Gastrocnemius medialis (tissue), 4 donors: ENCODE measurements around the gene ARHGAP24. TPM values are rescaled to one million over a fixed set of nuclear protein-coding genes. Genes with fewer than 3 reads are reported as not detected.
A peak's percentile ranks its signal among the peaks of the same experiment; 100 is the strongest.

Experiments used
- ATAC-seq, 2 donors: fragments of 150-250 bp; one replicate each; pipeline ENCODE4 v1.9.1; 2016
- DNase-seq, 2 donors: peaks; one replicate each; pipeline ENCODE4 v3.0.0-alpha.2; 2019
- H3K27ac ChIP-seq, 4 donors: fragments of 200-600 bp; sonication (generic); 1 replicate in 1 of 4; 2 replicates in 3 of 4; pipeline ENCODE4 v1.5.1; 2016 to 2018; ENCODE audit warnings: mild to moderate bottlenecking in 2 of 4, moderate library complexity in 1 of 4
- H3K27me3 ChIP-seq, 3 donors: fragments of 200-600 bp; sonication (generic) in 2 of 3; 1 replicate in 1 of 3; 2 replicates in 2 of 3; pipeline versions ENCODE4 v1.5.1 to v1.6.0; 2016 to 2019; ENCODE audit warnings: mild to moderate bottlenecking in 1 of 3, moderate library complexity in 1 of 3
- H3K36me3 ChIP-seq, 2 donors: fragments of 200-600 bp; sonication (generic) in 1 of 2; one replicate each; pipeline ENCODE4 v1.5.1; 2017 to 2018
- H3K4me1 ChIP-seq, 2 donors: fragments of 200-600 bp; sonication (generic) in 1 of 2; one replicate each; pipeline ENCODE4 v1.5.1; 2016 to 2017; ENCODE audit warnings: mild to moderate bottlenecking in 2 of 2
- H3K4me3 ChIP-seq, 4 donors: fragments of 200-600 bp; sonication (generic) in 3 of 4; 1 replicate in 1 of 4; 2 replicates in 3 of 4; pipeline ENCODE4 v1.5.1; 2016 to 2019; ENCODE audit warnings: mild to moderate bottlenecking in 2 of 4
- H3K9me3 ChIP-seq, 3 donors: fragments of 200-600 bp; sonication (generic) in 2 of 3; 1 replicate in 1 of 3; 2 replicates in 2 of 3; pipeline ENCODE4 v1.5.1; 2016 to 2019
- POLR2A ChIP-seq, 2 donors: fragments of 450-650 bp; IDR thresholded peaks; one replicate each; pipeline ENCODE4 v1.6.1; 2017; ENCODE audit warnings: antibody characterized with exemption in 2 of 2, mild to moderate bottlenecking in 2 of 2, moderate library complexity in 2 of 2
- in situ Hi-C, 4 donors: fragments of 200-750 bp; cut with MboI; loops; one replicate each; pipeline versions ENCODE4 v1.15.0 to v1.8.0; 2017; ENCODE audit warnings: low sequenced_read_pairs in 4 of 4
- intact Hi-C: fragments of 100-400 bp; cut with DNase I; formaldehyde crosslinking; loops from one replicate; pipeline ENCODE4 v1.15.1; 2023; ENCODE audit warnings: low total_unique reads
- total RNA-seq, 4 donors: library from RNA; depleted of rRNA; stranded (reverse); fragments of >200 nt; gene quantifications; one replicate each; pipeline versions ENCODE4 v1.1.0 to v1.2.3, GENCODE V29; 2016
- TF ChIP-seq, protein P1 (sequence below), 5 experiments: fragments of 450-650 bp in 3 of 5; fragments of 200-600 bp in 2 of 5; sonication (generic) in 2 of 5; IDR thresholded peaks in 4 of 5; conservative IDR thresholded peaks in 1 of 5; 1 replicate in 4 of 5; 2 replicates in 1 of 5; pipeline ENCODE4 v1.5.1; 2016 to 2019; ENCODE audit warnings: antibody characterized with exemption in 5 of 5, mild to moderate bottlenecking in 3 of 5, moderate library complexity in 3 of 5

ARHGAP24 gene
- total RNA-seq, 4 donors from 2014 or later = 2.8 to 7.8 (median 5.3) TPM

DNA sequence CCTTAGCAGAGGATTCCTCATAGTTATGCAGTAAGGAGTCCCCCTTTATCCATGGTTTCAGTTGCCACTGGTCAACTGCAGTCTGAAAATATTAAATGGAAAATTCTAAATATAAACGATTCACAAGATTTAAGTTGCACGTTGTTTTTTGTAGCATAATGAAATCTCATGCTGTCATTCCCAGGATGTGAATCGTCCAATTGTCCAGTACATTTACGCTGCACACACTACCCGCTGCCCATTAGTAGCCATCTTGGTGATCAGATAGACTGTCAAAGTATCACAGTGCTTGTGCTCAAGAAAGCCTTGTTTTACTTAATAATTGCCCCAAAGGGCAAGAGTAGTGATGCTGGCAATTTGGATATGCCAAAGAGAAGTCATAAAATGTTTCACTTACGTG is 450.1 kb downstream of the ARHGAP24 start:
- Histone ChIP-seq H3K27me3 (no peaks in the 10 kb centered on the region), H3K27ac (no peak overlapping the region), H3K4me3 (no peak overlapping the region), H3K36me3 (no peaks in the 10 kb centered on the region), H3K4me1 (peaks cover 6 to 18% of the 10 kb centered on the region in 2 donors), H3K9me3 (no peaks in the 10 kb centered on the region)
- TF ChIP-seq, protein P1, sequence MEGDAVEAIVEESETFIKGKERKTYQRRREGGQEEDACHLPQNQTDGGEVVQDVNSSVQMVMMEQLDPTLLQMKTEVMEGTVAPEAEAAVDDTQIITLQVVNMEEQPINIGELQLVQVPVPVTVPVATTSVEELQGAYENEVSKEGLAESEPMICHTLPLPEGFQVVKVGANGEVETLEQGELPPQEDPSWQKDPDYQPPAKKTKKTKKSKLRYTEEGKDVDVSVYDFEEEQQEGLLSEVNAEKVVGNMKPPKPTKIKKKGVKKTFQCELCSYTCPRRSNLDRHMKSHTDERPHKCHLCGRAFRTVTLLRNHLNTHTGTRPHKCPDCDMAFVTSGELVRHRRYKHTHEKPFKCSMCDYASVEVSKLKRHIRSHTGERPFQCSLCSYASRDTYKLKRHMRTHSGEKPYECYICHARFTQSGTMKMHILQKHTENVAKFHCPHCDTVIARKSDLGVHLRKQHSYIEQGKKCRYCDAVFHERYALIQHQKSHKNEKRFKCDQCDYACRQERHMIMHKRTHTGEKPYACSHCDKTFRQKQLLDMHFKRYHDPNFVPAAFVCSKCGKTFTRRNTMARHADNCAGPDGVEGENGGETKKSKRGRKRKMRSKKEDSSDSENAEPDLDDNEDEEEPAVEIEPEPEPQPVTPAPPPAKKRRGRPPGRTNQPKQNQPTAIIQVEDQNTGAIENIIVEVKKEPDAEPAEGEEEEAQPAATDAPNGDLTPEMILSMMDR (IDR thresholded peaks at IDR 0.05 in 4 of 5, conservative IDR thresholded peaks at IDR 0.05 in 1 of 5) = no peak
- TF ChIP-seq POLR2A (IDR thresholded peaks at IDR 0.05) = no peak
- no peak for ATAC-seq
- no peak for DNase-seq
- in situ Hi-C loops = no loop called here
- intact Hi-C loops = no loop called here

GRCh38 chr4:85928775-85929591 is 454.0 kb downstream of the ARHGAP24 start:
- ATAC-seq (no peak), DNase-seq (no peak)
- H3K27ac ChIP-seq = no peak overlapping the region
- intact Hi-C loops (no loop called here), in situ Hi-C loops (no loop called here)
- TF ChIP-seq, protein P1 (IDR thresholded peaks at IDR 0.05 in 4 of 5, conservative IDR thresholded peaks at IDR 0.05 in 1 of 5) = no peak
- TF ChIP-seq POLR2A (IDR thresholded peaks at IDR 0.05) = no peak
- H3K27me3 ChIP-seq = no peaks in the 10 kb centered on the region
- peaks cover 10 to 22% of the 10 kb centered on the region in 2 donors for H3K4me1 ChIP-seq
- H3K36me3 ChIP-seq = no peaks in the 10 kb centered on the region
- no peak overlapping the region for H3K4me3 ChIP-seq
- no peaks in the 10 kb centered on the region for H3K9me3 ChIP-seq

DNA sequence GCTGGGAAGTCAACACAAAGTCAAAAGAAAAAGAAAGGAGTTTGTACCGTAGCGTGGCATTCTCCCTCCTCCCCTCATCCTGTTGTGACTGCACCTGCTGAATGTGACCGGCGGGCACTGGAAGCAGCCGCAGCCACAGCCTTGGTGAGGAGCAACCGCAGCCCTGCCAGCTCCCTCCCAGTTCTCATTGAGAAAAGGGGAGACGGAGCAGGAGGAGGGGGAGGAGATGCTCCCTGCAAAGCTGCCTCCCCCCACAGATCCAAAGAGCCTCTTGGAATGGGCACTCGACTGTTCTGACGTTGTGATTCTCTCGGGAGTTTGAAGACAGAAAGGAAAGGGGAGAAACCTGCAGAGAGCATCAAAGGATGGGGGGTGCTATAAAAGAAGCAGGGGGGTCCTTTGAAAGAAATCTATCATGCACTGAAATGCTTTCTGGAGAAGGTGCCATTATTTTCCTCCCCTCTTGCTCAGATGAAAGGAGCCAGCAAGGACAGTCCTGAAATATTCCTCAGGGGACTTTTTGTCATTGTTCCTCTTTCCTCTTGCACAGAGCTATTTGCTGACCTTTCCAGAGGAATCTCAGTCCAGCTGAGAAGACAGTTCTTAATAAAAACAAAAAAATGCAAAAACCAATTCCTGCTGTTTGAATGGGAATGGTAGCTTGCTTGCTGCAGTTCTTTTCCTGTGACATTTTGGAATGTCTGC is 455.2 kb downstream of the ARHGAP24 start:
- no peaks in the 10 kb centered on the region for H3K27me3 ChIP-seq
- in situ Hi-C loops (no loop called here), intact Hi-C loops (no loop called here)
- no peak overlapping the region for H3K27ac ChIP-seq
- H3K4me3 ChIP-seq = peak overlapping the region in 2 of 4 donors; percentile 7 to 8
- H3K4me1 ChIP-seq = peaks cover 10 to 22% of the 10 kb centered on the region in 2 donors
- TF ChIP-seq POLR2A (IDR thresholded peaks at IDR 0.05) = no peak
- TF ChIP-seq, protein P1 (IDR thresholded peaks at IDR 0.05 in 4 of 5, conservative IDR thresholded peaks at IDR 0.05 in 1 of 5) = no peak
- no peak for DNase-seq
- no peaks in the 10 kb centered on the region for H3K36me3 ChIP-seq
- no peaks in the 10 kb centered on the region for H3K9me3 ChIP-seq
- ATAC-seq = no peak

DNA sequence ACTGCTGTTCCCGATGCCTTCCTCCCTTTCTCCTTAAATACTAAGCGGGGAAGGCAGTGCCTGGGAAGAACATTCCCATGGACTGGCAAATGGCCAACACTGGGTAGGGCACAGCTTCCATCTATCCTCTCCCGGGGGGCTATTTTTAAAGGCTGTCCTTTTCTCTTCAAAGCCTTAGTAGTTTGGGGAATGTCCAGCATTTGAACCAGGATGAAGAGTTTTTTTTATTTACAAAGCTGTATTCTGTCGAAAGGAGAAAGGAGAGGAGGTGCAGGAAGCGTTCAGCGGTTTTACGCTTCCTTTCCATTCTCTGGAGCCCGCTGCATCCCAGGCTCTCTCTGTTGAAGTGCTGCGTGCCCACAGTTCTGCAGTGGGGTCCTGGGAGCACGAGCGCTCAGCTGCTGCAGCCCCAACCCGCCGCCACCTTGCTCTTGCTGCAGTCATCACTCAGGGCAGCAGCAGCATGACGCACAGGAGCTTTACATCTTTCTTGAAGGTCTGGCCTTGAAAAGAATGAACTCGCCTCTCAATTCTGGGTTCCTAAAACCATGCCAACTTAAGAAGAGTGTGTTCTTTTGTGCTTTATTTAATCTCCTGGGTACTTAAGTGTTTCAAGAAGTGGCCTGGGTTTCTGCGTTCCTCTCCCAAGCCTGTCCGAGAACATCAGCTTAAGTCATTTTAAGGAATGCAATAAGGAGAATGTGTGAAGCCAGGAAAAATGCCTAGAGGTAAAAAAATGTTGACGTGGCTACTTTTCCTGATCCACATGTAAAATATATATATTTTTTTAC is 457.7 kb downstream of the ARHGAP24 start:
- no peaks in the 10 kb centered on the region for H3K27me3 ChIP-seq
- DNase-seq = no peak
- intact Hi-C loops = no loop called here
- H3K4me3 ChIP-seq = peak overlapping the region in 3 of 4 donors; percentile 6 to 17 (median 9)
- no peaks in the 10 kb centered on the region for H3K9me3 ChIP-seq
- no peak for ATAC-seq
- TF ChIP-seq, protein P1 (IDR thresholded peaks at IDR 0.05 in 4 of 5, conservative IDR thresholded peaks at IDR 0.05 in 1 of 5) = no peak
- no peak for TF ChIP-seq POLR2A (IDR thresholded peaks at IDR 0.05)
- in situ Hi-C loops = no loop called here
- H3K4me1 ChIP-seq = peaks cover 10 to 22% of the 10 kb centered on the region in 2 donors
- H3K36me3 ChIP-seq = no peaks in the 10 kb centered on the region
- H3K27ac ChIP-seq = no peak overlapping the region
